22Rv1 (cell line): Measurements from ENCODE around the gene SMTNL2.

Source experiments
- CTCF ChIP-seq: fragments of 450-650 bp; IDR thresholded peaks from 2 replicates; pipeline ENCODE4 v1.5.1; 2017; ENCODE audit warnings: mild to moderate bottlenecking
- ZFX ChIP-seq: fragments of 450-650 bp; IDR thresholded peaks from 2 replicates; pipeline ENCODE4 v1.6.1; 2017; ENCODE audit warnings: antibody characterized with exemption, borderline replicate concordance

GRCh38 chr17:4576161-4576558 is 8.2 kb upstream of the SMTNL2 start:
- TF ChIP-seq CTCF (no peak), ZFX (no peak)
